ENCODE measurements around the gene WDTC1.

GRCh38 chr1:27330786-27331185 lies 96.4 kb downstream of the WDTC1 start:
- TF ChIP-seq POLR2AphosphoS5 (IDR thresholded peaks at IDR 0.05; ENCODE audit: low read depth) = no peak
- no peak for TF ChIP-seq CTCF (conservative IDR thresholded peaks at IDR 0.05; ENCODE audit: low read depth in 2 of 2)
- TF ChIP-seq CREB1 (CRISPR knock-in tag; IDR thresholded peaks at IDR 0.05; ENCODE audit: low read depth) = no peak
- TF ChIP-seq JUNB (IDR thresholded peaks at IDR 0.05; ENCODE audit: unreplicated experiment) = no peak
- no peak for TF ChIP-seq EZH2 (IDR thresholded peaks at IDR 0.05; ENCODE audit: low read depth, unreplicated experiment)
- TF ChIP-seq REST (IDR thresholded peaks at IDR 0.05; ENCODE audit: unreplicated experiment) = no peak
- no peak for TF ChIP-seq ZNF114 (CRISPR knock-in tag; IDR thresholded peaks at IDR 0.05)
- no peak for TF ChIP-seq EZH2phosphoT487 (IDR thresholded peaks at IDR 0.05; ENCODE audit: unreplicated experiment)
- no peak for TF ChIP-seq NANOG (IDR thresholded peaks at IDR 0.05; ENCODE audit: borderline replicate concordance)
- TF ChIP-seq ETS1 (IDR thresholded peaks at IDR 0.05) = no peak

All from GM23338 (cell line).